IMR-90 (cell line): ENCODE data around the gene RAB20. TPM values are rescaled to one million over a fixed set of nuclear protein-coding genes. Genes with fewer than 3 reads are reported as not detected.

Source experiments
- ATAC-seq: fragments of 200-7000 bp; cut with Tn5 transposase; 2 replicates; pipeline ENCODE4 v1.9.1; 2020; ENCODE audit warnings: low read depth, mild to moderate bottlenecking, moderate library complexity
- BruUV-seq: library from RNA; stranded (reverse); fragments of 400-500 nt; replicated peaks from 2 replicates; lab custom pipeline; 2021; lab: Mats Ljungman, UMichigan
- CTCF ChIA-PET: fragments of 300-600 bp; formaldehyde crosslinking; extraction: SDS; loops from one replicate; lab custom pipeline; 2021; ENCODE audit warnings: antibody characterized with exemption; lab: Yijun Ruan, JAX
- POLR2A ChIA-PET: fragments of 300-600 bp; sonication (Branson Sonifier 250); formaldehyde crosslinking; loops from one replicate; lab custom pipeline; 2022; ENCODE audit warnings: antibody characterized with exemption; ENCODE audit not compliant: unreplicated experiment; lab: Charles Lee
- DNase-seq: peaks from one replicate; pipeline ENCODE4 v3.0.0; 2013
- H2AFZ ChIP-seq: replicated peaks from 2 replicates; pipeline ENCODE3; 2013; ENCODE audit warnings: low read length, mild to moderate bottlenecking; ENCODE audit not compliant: poor library complexity
- H2AK5ac ChIP-seq: 2 replicates; pipeline ENCODE4 v1.6.1; 2013; ENCODE audit warnings: low read depth, low read length, inconsistent platforms
- H2AK9ac ChIP-seq: replicated peaks from 2 replicates; pipeline ENCODE3; 2013; ENCODE audit warnings: mild to moderate bottlenecking, low read depth, low read length, moderate library complexity; ENCODE audit not compliant: poor library complexity
- H2BK120ac ChIP-seq: 2 replicates; pipeline ENCODE4 v1.6.1; 2013; ENCODE audit warnings: low read depth, low read length, inconsistent platforms
- H2BK15ac ChIP-seq: 3 replicates; pipeline ENCODE4 v1.6.1; 2013; ENCODE audit warnings: low read depth, low read length, inconsistent platforms
- H2BK20ac ChIP-seq: 2 replicates; pipeline ENCODE4 v1.6.1; 2013; ENCODE audit warnings: low read depth, mild to moderate bottlenecking, inconsistent platforms, low read length, moderate library complexity
- H2BK5ac ChIP-seq: 2 replicates; pipeline ENCODE4 v1.6.1; 2013; ENCODE audit warnings: mild to moderate bottlenecking, low read depth, low read length, inconsistent platforms; ENCODE audit not compliant: poor library complexity, severe bottlenecking
- H3K14ac ChIP-seq: replicated peaks from 2 replicates; pipeline ENCODE4 v1.6.1; 2013; ENCODE audit warnings: low read depth, low read length, inconsistent platforms
- H3K18ac ChIP-seq: 2 replicates; pipeline ENCODE4 v1.6.1; 2013; ENCODE audit warnings: low read depth, low read length, control low read depth
- H3K23ac ChIP-seq: 2 replicates; pipeline ENCODE4 v1.6.1; 2013; ENCODE audit warnings: low read depth, low read length, inconsistent platforms
- H3K27ac ChIP-seq: 2 replicates; pipeline ENCODE4 v1.5.1; 2013; ENCODE audit warnings: mild to moderate bottlenecking, control low read depth, low read length; ENCODE audit not compliant: insufficient read depth
- H3K27me3 ChIP-seq: 2 replicates; pipeline ENCODE4 v1.6.1; 2013; ENCODE audit warnings: low read length; ENCODE audit not compliant: control insufficient read depth, insufficient read depth
- H3K36me3 ChIP-seq: 2 replicates; pipeline ENCODE4 v1.6.1; 2013; ENCODE audit warnings: low read length, mixed read lengths; ENCODE audit not compliant: control insufficient read depth, insufficient read depth
- H3K4ac ChIP-seq: 2 replicates; pipeline ENCODE4 v1.6.1; 2013; ENCODE audit warnings: low read depth, low read length, inconsistent platforms
- H3K4me1 ChIP-seq: 2 replicates; pipeline ENCODE4 v1.6.1; 2013; ENCODE audit warnings: low read length, mixed read lengths; ENCODE audit not compliant: control insufficient read depth, insufficient read depth
- H3K4me2 ChIP-seq: 2 replicates; pipeline ENCODE4 v1.6.1; 2013; ENCODE audit warnings: low read depth, mild to moderate bottlenecking, control low read depth, low read length, moderate library complexity
- H3K4me3 ChIP-seq: 2 replicates; pipeline ENCODE4 v1.5.1; 2013; ENCODE audit warnings: low read depth, mild to moderate bottlenecking, control low read depth, low read length, moderate library complexity; ENCODE audit not compliant: insufficient read depth
- H3K56ac ChIP-seq: 2 replicates; pipeline ENCODE4 v1.6.1; 2013; ENCODE audit warnings: low read length, inconsistent platforms; ENCODE audit not compliant: insufficient read depth; ENCODE audit errors: extremely low read depth
- H3K79me1 ChIP-seq, 2 experiments: 2 replicates each; pipeline ENCODE4 v1.6.1; 2013; ENCODE audit warnings: low read length in 2 of 2, inconsistent platforms in 1 of 2, low read depth in 1 of 2
- H3K9ac ChIP-seq: 2 replicates; pipeline ENCODE4 v1.6.1; 2013; ENCODE audit warnings: low read depth, low read length, control low read depth
- H3K9me1 ChIP-seq: 2 replicates; pipeline ENCODE4 v1.6.1; 2013; ENCODE audit warnings: low read length, inconsistent platforms; ENCODE audit not compliant: insufficient read depth
- H3K9me3 ChIP-seq: 2 replicates; pipeline ENCODE4 v1.6.1; 2013; ENCODE audit warnings: low read length; ENCODE audit not compliant: control insufficient read depth, insufficient read depth
- H4K20me1 ChIP-seq: 2 replicates; pipeline ENCODE4 v1.6.1; 2013; ENCODE audit warnings: low read length, inconsistent platforms; ENCODE audit not compliant: insufficient read depth
- H4K5ac ChIP-seq: 2 replicates; pipeline ENCODE4 v1.6.1; 2013; ENCODE audit warnings: mild to moderate bottlenecking, low read depth, low read length, control low read depth
- H4K8ac ChIP-seq, 2 experiments: 2 replicates each; pipeline ENCODE4 v1.6.1; 2013; ENCODE audit warnings: low read depth in 2 of 2, low read length in 2 of 2, control low read depth in 1 of 2, inconsistent platforms in 1 of 2
- H4K91ac ChIP-seq: 2 replicates; pipeline ENCODE4 v1.6.1; 2013; ENCODE audit warnings: low read depth, low read length, inconsistent platforms; ENCODE audit not compliant: insufficient read depth
- BHLHE40 ChIP-seq: fragments of 150-350 bp; IDR thresholded peaks from 2 replicates; pipeline ENCODE4 v1.6.1; 2016; ENCODE audit warnings: mild to moderate bottlenecking, low read depth, low read length
- CEBPB ChIP-seq: IDR thresholded peaks from 2 replicates; pipeline ENCODE4 v1.6.1; 2012; ENCODE audit warnings: low read depth, low read length, improper control_type of control experiment
- CHD1 ChIP-seq: IDR thresholded peaks from 2 replicates; pipeline ENCODE4 v1.6.1; 2012; ENCODE audit warnings: low read depth, low read length, improper control_type of control experiment
- CTCF ChIP-seq: conservative IDR thresholded peaks from 2 replicates; pipeline ENCODE4 v1.5.1; 2012; ENCODE audit warnings: mild to moderate bottlenecking, low read depth, low read length, improper control_type of control experiment
- ELK1 ChIP-seq: fragments of 150-350 bp; IDR thresholded peaks from 2 replicates; pipeline ENCODE4 v1.6.1; 2016; ENCODE audit warnings: low read depth, mild to moderate bottlenecking, low read length, moderate library complexity, borderline replicate concordance
- FOS ChIP-seq: fragments of 150-350 bp; IDR thresholded peaks from 2 replicates; pipeline ENCODE4 v1.6.1; 2016; ENCODE audit warnings: low read depth, low read length
- MAFK ChIP-seq: IDR thresholded peaks from 2 replicates; pipeline ENCODE4 v1.6.1; 2012; ENCODE audit warnings: low read depth, low read length, improper control_type of control experiment
- MAZ ChIP-seq: IDR thresholded peaks from 2 replicates; pipeline ENCODE4 v1.6.1; 2012; ENCODE audit warnings: low read depth, mild to moderate bottlenecking, low read length, improper control_type of control experiment, moderate library complexity, borderline replicate concordance
- MXI1 ChIP-seq: IDR thresholded peaks from 2 replicates; pipeline ENCODE4 v1.6.1; 2012; ENCODE audit warnings: low read depth, mild to moderate bottlenecking, low read length, moderate library complexity, borderline replicate concordance
- NFE2L2 ChIP-seq: fragments of 150-350 bp; IDR thresholded peaks from 2 replicates; pipeline ENCODE4 v1.6.1; 2016; ENCODE audit warnings: low read depth, mild to moderate bottlenecking, low read length
- POLR2A ChIP-seq: IDR thresholded peaks from 2 replicates; pipeline ENCODE4 v1.6.1; 2012; ENCODE audit warnings: mild to moderate bottlenecking, low read depth, low read length
- RAD21 ChIP-seq: IDR thresholded peaks from 2 replicates; pipeline ENCODE4 v1.6.1; 2012; ENCODE audit warnings: low read length, improper control_type of control experiment
- RCOR1 ChIP-seq: IDR thresholded peaks from 2 replicates; pipeline ENCODE4 v1.6.1; 2012; ENCODE audit warnings: mild to moderate bottlenecking, low read length, improper control_type of control experiment; ENCODE audit not compliant: insufficient replicate concordance
- RFX5 ChIP-seq: IDR thresholded peaks from 2 replicates; pipeline ENCODE4 v1.8.0; 2012; ENCODE audit warnings: low read depth, mild to moderate bottlenecking, low read length, moderate library complexity
- SMC3 ChIP-seq: fragments of 150-350 bp; IDR thresholded peaks from 2 replicates; pipeline ENCODE4 v1.6.1; 2016; ENCODE audit warnings: low read depth, mild to moderate bottlenecking, antibody characterized with exemption, low read length, moderate library complexity
- USF2 ChIP-seq: fragments of 150-350 bp; IDR thresholded peaks from 2 replicates; pipeline ENCODE4 v1.6.1; 2017; ENCODE audit warnings: mild to moderate bottlenecking, antibody characterized with exemption, low read length, low read depth
- WGBS, 2 experiments: methylation state at CpG; one replicate each; pipeline versions ENCODE4 v1.1.5 to v1.1.7; 2013; ENCODE audit warnings: missing lambda C conversion rate in 2 of 2; ENCODE audit not compliant: insufficient read length in 1 of 2; ENCODE audit errors: extremely low coverage in 2 of 2; 5-methylcytosine and 5-hydroxymethylcytosine counted together
- dilution Hi-C: fragments of 300-500 bp; cut with HindIII; formaldehyde crosslinking; loops from one replicate; pipeline ENCODE4 v1.14.3; 2018; ENCODE audit warnings: low sequenced_read_pairs; ENCODE audit not compliant: unreplicated experiment
- in situ Hi-C: fragments of 300-500 bp; cut with MboI; formaldehyde crosslinking; loops from 3 replicates; pipeline ENCODE4 v1.14.3; 2019; ENCODE audit warnings: low sequenced_read_pairs, inconsistent platforms, mixed read lengths
- intact Hi-C: fragments of 100-400 bp; cut with micrococcal nuclease; formaldehyde crosslinking; loops from 2 replicates; pipeline ENCODE4 v1.10.0; 2022
- polyA plus RNA-seq, 3 experiments: library from polyadenylated mRNA; depleted of rRNA; stranded (reverse); fragments of >200 nt; gene quantifications; 2 replicates each; pipeline ENCODE4 v1.2.3, GENCODE V29; 2012; ENCODE audit warnings: low replicate concordance in 1 of 3
- total RNA-seq: library from RNA; depleted of rRNA; stranded (reverse); fragments of >200 nt; gene quantifications from 2 replicates; pipeline ENCODE4 v1.2.3, GENCODE V29; 2012

RAB20 gene
- total and polyA plus RNA-seq, 2 of the 4 experiments (the other 2 are of a cell fraction) = 3.8 to 5.1 TPM

GRCh38 chr13:110590577-110590976, 29.1 kb upstream of the RAB20 start:
- Histone ChIP-seq H4K91ac (no peak overlapping the region), H3K79me1 (no peaks in the 10 kb centered on the region), H2BK20ac (no peak overlapping the region), H3K4me3 (no peak overlapping the region), H4K5ac (no peak overlapping the region), H2BK5ac (no peak overlapping the region), H4K20me1 (no peaks in the 10 kb centered on the region), H3K9me3 (no peaks in the 10 kb centered on the region), H3K9me1 (no peaks in the 10 kb centered on the region), H3K9ac (no peak overlapping the region), H2BK15ac (no peak overlapping the region), H3K18ac (no peak overlapping the region), H3K23ac (no peak overlapping the region), H2AK9ac (no peak overlapping the region), H3K36me3 (no peaks in the 10 kb centered on the region), H3K27me3 (peaks cover 2% of the 10 kb centered on the region; the same call in 1 of the 2 replicates), H3K14ac (no peak overlapping the region), H4K8ac (no peak overlapping the region), H3K4ac (no peak overlapping the region), H2AK5ac (peak overlapping the region; percentile 18; the same call in 1 of the 2 replicates), H3K56ac (no peak overlapping the region), H3K27ac (no peak overlapping the region), H3K4me2 (no peak overlapping the region), H2BK120ac (no peak overlapping the region), H2AFZ (no peak overlapping the region), H3K4me1 (0 out of 2 replicates have a peak, but pooled peaks cover 4% of the 10 kb centered on the region)
- BruUV-seq = no TSS peak
- TF ChIP-seq USF2 (no peak), NFE2L2 (no peak), MXI1 (no peak), MAZ (no peak), RFX5 (no peak), CHD1 (no peak), POLR2A (no peak), SMC3 (no peak), ELK1 (no peak), MAFK (no peak), CEBPB (no peak), FOS (no peak), BHLHE40 (no peak), CTCF (no peak), RCOR1 (no peak), RAD21 (no peak)
- DNase-seq (no peak), ATAC-seq (no peak)
- CTCF ChIA-PET = no interaction called here
- dilution Hi-C loops (no loop called here), intact Hi-C loops (loop anchor here (5.0 kb wide), 2 partner anchors 322 to 462 kb away; no protein-coding TSS in a partner anchor), in situ Hi-C loops (loop anchor here (25.0 kb wide), 1 partner anchor 222 kb away; no protein-coding TSS in a partner anchor)
- POLR2A ChIA-PET = no interaction called here
- no CpG with 5 or more reads among the region's 6 CpGs for WGBS, 2 experiments
